Eye (tissue), 1 donor: ENCODE data around the gene NFATC2.

Experiments used
- DNase-seq: peaks from one replicate; pipeline ENCODE4 v3.0.0-alpha.2; 2015

The NFATC2 gene

GRCh38 chr20:51512645-51513044 is 29.9 kb downstream of the NFATC2 start:
- no peak for DNase-seq

- DNase-seq = no peak
Observed at GRCh38 chr20:51511861-51512619, 30.5 kb downstream of the NFATC2 start.

- DNase-seq = no peak
Observed at GRCh38 chr20:51510936-51511605, 31.4 kb downstream of the NFATC2 start.

- no peak for DNase-seq
Observed at GRCh38 chr20:51510169-51510568, 32.4 kb downstream of the NFATC2 start.

- no peak for DNase-seq
Observed at GRCh38 chr20:51509208-51509607, 33.3 kb downstream of the NFATC2 start.

GRCh38 chr20:51508780-51509179 is 33.7 kb downstream of the NFATC2 start:
- no peak for DNase-seq

- no peak for DNase-seq
Observed at GRCh38 chr20:51508158-51508557, 34.4 kb downstream of the NFATC2 start.

- peak; percentile 37 for DNase-seq
Observed at GRCh38 chr20:51507216-51508036, 35.1 kb downstream of the NFATC2 start.

GRCh38 chr20:51506527-51507215 is 35.8 kb downstream of the NFATC2 start:
- DNase-seq = no peak

- DNase-seq = no peak
Observed at GRCh38 chr20:51505566-51505965, 37.0 kb downstream of the NFATC2 start.

- DNase-seq = no peak
Observed at GRCh38 chr20:51503376-51503775, 39.1 kb downstream of the NFATC2 start.

- no peak for DNase-seq
Observed at GRCh38 chr20:51500936-51501335, 41.6 kb downstream of the NFATC2 start.

- no peak for DNase-seq
Observed at GRCh38 chr20:51500311-51500710, 42.2 kb downstream of the NFATC2 start.

- no peak for DNase-seq
Observed at GRCh38 chr20:51498765-51499540, 43.6 kb downstream of the NFATC2 start.

- no peak for DNase-seq
Observed at GRCh38 chr20:51497542-51498467, 44.7 kb downstream of the NFATC2 start.

- no peak for DNase-seq
Observed at GRCh38 chr20:51496964-51497363, 45.6 kb downstream of the NFATC2 start.

- DNase-seq = no peak
Observed at GRCh38 chr20:51495921-51496545, 46.5 kb downstream of the NFATC2 start.

- DNase-seq = no peak
Observed at GRCh38 chr20:51495291-51495690, 47.2 kb downstream of the NFATC2 start.

- DNase-seq = no peak
Observed at GRCh38 chr20:51494241-51495110, 48.0 kb downstream of the NFATC2 start.
